GM13976 (cell line): ENCODE measurements around the gene LSM10.

Experiments used
- DNase-seq: peaks from one replicate; pipeline ENCODE4 v3.0.0; 2012; ENCODE audit warnings: low spot score
- in situ Hi-C: fragments of 300-500 bp; cut with MboI; formaldehyde crosslinking; loops from one replicate; pipeline ENCODE4 v1.12.0; 2022; ENCODE audit warnings: low sequenced_read_pairs, mixed read lengths, inconsistent platforms; ENCODE audit not compliant: unreplicated experiment
- TF ChIP-seq, protein P1 (sequence below): IDR thresholded peaks from 2 replicates; pipeline ENCODE4 v1.5.1; 2012; ENCODE audit warnings: borderline replicate concordance, mild to moderate bottlenecking; ENCODE audit not compliant: insufficient read depth; ENCODE audit errors: extremely low read depth, missing control alignments, control extremely low read depth

LSM10 gene

DNA sequence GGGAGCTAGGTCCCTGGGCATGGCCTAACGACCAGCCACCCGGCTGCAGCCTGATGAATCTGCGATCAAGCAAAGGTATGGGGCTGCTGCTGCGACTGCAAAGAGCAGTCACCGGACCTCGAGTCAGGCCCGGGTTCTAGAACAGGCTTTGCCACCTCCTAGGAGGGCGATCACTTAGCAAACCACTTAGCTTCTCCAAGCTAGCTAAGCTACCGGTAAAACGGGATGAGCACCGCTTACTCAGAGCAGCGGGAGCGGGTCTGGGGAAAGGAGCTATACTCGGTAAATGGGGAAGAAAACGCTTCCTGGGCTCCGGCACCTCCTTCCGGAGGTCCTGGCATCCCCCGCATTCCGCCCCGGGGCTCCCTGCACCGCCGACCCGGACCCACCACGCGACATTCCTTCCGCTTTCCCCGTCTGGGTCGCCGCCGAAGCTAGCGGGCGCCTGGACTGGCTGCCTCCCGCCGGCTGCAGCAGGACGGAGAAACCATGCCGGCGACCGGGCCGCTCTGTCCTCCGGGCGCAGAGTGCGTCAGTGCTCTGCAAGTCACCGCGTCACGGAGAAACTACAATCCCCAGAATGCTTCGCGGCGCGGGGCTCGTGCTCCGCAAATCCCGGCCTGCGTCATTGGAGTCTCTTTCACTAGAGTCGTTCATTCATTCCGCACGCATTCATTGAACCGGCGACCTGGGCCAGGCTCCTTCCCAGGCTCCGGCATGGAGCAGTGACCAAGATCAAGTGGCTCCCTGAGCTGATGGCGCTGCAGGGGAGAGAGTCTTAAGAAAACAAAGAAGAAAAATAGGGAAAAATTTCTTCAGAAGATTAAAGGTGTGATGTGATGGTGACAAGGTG, at the start of gene LSM10:
LSM10 (minus strand) TSS at position 531 of the 853 bp plus-strand sequence. CDS start 3,779 bp downstream, outside the sequence.
- TF ChIP-seq, protein P1, sequence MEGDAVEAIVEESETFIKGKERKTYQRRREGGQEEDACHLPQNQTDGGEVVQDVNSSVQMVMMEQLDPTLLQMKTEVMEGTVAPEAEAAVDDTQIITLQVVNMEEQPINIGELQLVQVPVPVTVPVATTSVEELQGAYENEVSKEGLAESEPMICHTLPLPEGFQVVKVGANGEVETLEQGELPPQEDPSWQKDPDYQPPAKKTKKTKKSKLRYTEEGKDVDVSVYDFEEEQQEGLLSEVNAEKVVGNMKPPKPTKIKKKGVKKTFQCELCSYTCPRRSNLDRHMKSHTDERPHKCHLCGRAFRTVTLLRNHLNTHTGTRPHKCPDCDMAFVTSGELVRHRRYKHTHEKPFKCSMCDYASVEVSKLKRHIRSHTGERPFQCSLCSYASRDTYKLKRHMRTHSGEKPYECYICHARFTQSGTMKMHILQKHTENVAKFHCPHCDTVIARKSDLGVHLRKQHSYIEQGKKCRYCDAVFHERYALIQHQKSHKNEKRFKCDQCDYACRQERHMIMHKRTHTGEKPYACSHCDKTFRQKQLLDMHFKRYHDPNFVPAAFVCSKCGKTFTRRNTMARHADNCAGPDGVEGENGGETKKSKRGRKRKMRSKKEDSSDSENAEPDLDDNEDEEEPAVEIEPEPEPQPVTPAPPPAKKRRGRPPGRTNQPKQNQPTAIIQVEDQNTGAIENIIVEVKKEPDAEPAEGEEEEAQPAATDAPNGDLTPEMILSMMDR: no peak
- peak; percentile 94 for DNase-seq
- in situ Hi-C loops: no loop called here

DNA sequence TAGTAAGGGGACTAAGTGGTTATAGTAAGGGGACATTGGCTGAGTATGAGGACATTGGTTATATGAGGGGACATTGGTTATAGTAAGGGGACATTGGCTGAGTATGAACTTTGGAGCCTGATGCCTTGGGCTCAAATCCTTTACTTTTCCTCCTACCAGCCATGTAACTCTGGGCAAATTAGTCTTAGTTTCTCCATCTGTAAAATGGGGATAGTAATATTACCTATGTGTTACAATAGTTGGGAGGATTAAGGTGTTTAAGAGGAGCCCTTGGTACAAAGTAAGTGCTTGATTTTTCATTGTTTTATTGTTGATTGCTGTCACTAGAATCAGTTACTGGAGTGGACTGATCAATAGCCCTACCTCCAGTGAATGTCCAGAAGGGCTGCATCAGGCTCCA, 49.7 kb upstream of the LSM10 start:
- no peak for DNase-seq
- TF ChIP-seq, protein P1: no peak
- in situ Hi-C loops: no loop called here

DNA sequence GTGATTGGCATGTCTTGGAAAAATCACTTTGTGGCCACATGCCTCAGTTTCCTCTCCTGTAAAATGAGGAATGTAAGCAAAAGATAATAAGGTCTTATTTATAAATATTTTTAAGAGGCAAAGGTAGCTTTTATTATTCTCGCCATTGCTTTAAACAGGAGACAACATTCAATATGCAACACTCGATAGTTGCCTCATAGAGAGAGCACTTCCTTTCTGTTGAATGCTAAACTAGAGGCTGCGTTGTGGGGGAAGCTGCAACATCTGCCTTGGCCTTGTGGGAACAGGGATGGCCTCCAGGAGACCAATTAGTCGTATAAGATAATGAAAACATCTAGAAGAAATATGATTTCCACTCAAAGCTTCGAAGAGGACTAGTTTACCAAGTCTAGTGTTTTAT, 49.0 kb upstream of the LSM10 start:
- TF ChIP-seq, protein P1: no peak
- no peak for DNase-seq
- in situ Hi-C loops: no loop called here

DNA sequence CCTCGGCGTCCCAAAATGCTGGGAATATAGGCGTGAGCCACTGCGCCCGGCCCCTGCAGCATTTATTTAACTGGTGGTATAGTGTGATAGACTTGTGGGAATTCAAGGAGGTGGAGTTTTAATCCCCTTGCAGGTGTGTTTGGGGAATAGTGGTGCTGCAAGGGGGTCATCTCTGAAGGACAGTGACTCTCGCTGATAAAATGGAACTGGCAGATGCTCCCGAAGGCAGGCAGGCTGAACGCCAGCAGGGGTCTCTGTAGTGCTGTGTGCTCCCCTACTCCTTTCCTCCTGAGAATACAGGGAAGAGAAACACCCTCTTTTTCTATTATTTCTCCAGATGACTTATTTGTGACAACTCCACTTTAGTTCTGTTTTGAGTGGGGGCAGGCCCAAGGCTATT, 48.6 kb upstream of the LSM10 start:
- DNase-seq: peak; percentile 44
- in situ Hi-C loops: no loop called here

DNA sequence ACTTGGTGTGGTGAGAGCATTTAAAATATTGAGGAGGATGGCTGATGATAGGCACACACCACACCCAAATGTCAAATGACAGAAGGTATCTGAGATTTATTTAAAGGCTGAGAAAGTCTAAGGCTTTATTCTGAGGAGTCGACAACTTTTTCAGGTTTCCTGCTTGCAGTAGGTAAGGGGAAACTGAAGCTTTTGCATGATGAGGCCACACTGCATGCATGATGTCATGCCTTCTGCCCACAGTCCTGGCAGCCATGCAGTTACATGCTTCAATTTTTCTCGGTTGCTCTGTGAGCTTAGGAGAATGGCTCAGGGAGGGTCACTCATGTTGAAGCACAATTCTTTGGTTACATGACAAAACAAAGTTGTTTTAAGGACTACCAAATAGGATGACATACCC, 45.6 kb upstream of the LSM10 start:
- TF ChIP-seq, protein P1: no peak
- in situ Hi-C loops: no loop called here
- DNase-seq: no peak

More for the DNA sequence above, 48.6 kb upstream of the LSM10 start:
- TF ChIP-seq, protein P1: peak; percentile 53

DNA sequence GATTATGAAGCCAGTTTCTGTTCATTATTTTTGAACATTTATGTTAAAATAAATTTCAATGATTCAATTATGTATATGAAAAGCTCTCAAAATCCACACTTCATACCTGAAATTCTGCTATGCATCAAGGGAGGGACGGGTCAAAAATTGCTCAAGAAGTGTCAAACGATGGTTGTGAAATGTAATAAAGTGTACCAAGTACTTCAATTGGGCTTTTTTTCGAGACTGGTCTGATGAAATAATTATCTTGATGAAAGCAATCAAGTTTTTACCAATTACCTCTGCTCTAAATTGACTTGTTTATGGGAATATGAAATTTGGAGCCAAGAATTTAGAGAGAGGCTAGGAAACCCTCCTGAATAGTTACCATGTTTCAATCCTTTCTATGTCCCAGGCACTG, 44.6 kb upstream of the LSM10 start:
- in situ Hi-C loops: no loop called here
- no peak for DNase-seq
- TF ChIP-seq, protein P1: no peak
